HuH-7 (cell line): ENCODE measurements around the gene CDK2.
"Not testable (repeated sequence)": the region's sequence is repeated elsewhere in the genome, so short reads cannot be mapped to it uniquely, and the experiment has no call there.

Source experiments
- DNase-seq: peaks from one replicate; pipeline ENCODE4 v3.0.0; 2011; ENCODE audit warnings: low spot score

CDK2 gene

DNA sequence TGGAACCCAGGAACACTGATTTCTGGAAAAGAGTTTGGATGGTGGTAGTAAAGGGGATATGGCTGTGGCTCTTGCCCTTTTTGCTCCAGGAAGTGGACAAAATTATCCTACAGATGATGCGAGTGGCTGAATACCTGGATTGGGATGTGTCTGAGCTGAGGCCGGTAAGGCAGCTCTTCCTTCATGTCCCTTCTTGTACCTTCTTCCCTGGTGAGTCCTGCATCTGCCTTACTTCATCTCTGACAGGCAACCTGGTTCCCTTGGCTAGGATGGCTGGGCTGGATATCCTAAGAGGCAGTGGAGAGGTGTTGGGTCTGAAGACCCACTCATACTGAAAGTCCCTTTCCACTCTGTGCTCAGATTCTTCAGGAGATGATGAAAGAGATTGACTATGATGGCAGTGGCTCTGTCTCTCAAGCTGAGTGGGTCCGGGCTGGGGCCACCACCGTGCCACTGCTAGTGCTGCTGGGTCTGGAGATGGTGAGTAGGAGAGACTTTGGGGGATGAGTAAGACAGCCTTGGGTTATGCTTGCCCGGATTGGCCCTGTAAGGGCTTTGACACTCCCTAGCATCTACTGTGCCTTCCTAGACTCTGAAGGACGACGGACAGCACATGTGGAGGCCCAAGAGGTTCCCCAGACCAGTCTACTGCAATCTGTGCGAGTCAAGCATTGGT lies 27.7 kb upstream of the CDK2 start:
- no peak for DNase-seq

GRCh38 chr12:55940065-55940732 lies 26.4 kb upstream of the CDK2 start:
- DNase-seq = peak; percentile 92

DNA sequence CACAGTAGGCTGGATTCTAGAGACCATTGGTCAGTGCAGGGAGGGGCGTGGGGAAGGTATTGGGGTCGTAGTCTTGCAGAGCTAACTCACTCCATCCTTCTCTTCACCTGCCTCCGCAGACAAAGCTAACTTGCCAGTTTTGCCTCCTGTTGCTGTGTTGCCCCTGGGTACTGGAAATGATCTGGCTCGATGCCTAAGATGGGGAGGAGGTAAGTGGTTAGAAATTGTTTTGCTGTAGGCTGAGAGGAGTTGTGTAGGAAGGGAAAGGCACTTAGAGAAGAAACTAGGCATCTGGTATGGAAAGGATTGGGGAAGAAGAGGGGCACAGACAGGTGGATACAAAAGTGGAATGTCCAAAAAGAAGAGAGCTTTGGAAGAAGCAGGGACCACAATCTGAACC lies 24.6 kb upstream of the CDK2 start:
- no peak for DNase-seq

DNA sequence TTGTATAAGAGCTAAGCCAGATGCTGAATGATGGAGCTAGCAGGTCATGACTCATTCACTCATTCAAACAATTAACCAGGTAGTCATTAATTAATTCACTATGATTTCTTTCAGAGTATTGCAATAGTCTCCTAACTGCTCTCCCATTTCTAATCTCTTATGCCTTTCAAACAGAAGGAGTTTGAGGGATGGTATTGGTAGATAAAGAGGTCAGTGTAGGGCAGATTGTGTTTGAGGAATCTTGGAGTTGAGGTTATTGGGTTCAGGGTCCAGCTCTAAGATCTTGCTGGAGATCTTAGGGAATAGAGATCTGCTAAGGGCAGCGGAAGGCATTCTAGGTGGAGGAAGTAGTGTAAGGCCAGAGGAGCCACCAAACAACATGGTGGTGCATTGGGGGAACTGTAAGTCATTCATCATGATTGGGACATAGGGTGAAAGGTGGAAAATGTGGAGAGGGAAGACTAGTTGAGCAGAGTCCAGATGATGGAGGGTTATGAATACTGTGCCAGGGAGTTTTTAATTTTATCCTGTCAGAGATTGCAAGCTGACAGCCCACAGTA lies 24.0 kb upstream of the CDK2 start:
- DNase-seq = no peak

DNA sequence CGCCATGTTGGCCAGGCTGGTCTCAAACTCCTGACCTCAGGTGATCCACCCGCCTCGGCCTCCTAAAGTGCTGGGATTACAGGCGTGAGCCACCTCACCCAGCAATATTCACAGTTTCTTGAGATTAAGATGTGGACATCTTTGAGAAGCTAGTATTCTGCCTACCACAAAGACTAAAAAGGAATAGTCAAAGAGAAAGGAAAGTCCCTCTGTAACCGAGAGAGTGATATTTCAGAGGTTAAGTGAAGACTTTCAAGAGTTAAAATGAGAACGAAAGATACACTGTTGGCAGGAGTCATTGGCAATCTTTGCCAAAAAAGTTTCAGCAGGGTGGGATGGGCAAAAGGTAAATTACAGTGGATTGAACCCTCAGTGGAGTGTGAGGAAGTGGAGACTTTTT lies 20.1 kb upstream of the CDK2 start:
- no peak for DNase-seq

- no peak for DNase-seq
These were observed 11.3 kb upstream of the CDK2 start for GRCh38 chr12:55955344-55955743.

DNA sequence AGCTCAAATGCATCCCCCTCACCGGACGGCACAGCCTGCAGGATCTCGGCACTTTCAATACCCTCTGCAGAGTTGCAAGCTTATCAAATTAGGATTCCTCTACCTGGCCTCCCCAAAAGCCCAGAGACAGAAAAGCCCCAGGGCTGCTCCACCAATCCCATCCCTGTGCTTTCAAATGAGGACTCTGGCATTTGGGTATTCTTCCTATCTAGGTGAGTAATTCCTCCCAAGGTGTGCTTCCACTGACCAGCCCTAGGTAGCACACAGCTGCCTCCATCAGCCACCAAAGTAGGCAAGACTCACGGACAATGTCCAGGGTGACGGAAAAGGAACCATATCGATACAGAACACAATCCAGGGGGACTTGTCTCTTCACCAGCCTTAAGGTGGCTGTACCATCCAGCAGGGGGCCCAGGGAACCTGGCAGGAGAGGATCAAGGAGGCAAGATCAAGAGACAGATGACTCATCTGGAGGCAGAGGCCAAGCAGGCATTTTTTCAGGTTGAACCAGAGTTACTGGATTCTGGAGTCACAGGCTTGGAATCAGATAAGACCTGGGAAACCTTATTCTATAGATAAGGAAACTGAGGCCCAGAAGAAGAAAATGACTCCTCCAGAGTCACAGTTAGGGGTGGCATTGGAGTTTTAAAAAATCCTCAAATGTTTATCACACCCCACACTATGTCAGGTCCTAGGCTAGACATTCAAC lies 10.7 kb upstream of the CDK2 start:
- DNase-seq = peak; percentile 29

GRCh38 chr12:55957106-55957859 lies 9.3 kb upstream of the CDK2 start:
- no peak for DNase-seq

- DNase-seq = no peak
These were observed 2.9 kb upstream of the CDK2 start for GRCh38 chr12:55963760-55964159.

DNA sequence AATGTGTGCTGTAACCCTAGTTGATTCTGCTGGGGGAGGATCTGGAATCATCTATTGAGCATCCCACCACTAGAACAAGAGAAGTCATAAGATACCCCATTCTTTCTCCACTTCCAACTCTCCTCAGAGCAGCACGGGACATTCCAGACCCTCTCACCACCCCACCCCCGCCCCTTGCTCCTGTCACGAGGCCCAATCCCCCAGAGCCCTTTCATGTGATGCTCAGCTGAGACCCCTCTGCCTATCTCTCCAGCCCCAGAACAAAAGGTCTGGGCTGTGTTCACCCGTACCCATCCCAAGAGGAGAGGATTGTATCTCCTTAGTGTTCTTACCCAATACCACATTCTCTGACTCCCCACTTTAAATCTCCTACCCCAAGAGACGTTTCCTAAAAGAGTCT lies 1.4 kb upstream of the CDK2 start:
- DNase-seq = no peak

DNA sequence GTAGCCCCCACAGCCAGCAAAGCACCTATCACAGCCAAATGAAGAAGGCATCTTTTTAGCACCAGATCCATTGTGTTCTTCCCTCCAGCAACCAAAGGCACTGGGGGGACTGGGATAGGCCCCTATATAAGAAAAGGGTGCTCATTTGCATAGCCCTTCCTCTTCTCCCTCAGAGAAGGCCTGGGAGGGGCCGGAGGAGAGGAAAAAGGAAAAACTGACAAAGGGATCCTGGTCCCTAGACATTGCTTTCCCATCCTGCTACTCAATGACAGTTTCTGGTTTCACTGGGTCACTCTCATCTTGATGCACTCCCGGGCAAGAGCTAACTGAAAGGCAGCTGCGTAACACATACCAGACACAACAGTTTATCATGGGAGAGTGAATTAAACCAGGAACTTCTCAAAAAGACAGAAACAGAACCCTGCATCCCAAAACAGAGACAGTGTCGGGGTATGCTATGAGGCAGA lies 656 bp upstream of the CDK2 start, which contains the start of gene PMEL:
PMEL (minus strand) TSS at position 102 of the 467 bp plus-strand sequence; CDS start at position 71, 31 bp downstream.
- peak; percentile 28 for DNase-seq

GRCh38 chr12:55969356-55969755 lies 2.7 kb downstream of the CDK2 start:
- no peak for DNase-seq

GRCh38 chr12:55970775-55971174 lies 4.1 kb downstream of the CDK2 start:
- no peak for DNase-seq

- peak; percentile 26 for DNase-seq
These were observed 5.4 kb downstream of the CDK2 start for GRCh38 chr12:55972042-55972441.

DNA sequence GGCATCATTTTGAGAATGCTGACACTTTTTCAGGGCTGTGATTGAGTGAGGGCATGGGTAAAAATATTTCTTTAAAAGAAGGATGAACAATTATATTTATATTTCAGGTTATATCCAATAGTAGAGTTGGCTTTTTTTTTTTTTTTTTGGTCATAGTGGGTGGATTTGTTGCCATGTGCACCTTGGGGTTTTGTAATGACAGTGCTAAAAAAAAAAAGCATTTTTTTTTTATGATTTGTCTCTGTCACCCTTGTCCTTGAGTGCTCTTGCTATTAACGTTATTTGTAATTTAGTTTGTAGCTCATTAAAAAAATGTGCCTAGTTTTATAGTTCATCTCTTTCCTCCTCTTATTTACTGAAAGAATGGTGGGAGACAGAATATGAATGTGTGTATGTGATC lies 5.8 kb downstream of the CDK2 start:
- no peak for DNase-seq

DNA sequence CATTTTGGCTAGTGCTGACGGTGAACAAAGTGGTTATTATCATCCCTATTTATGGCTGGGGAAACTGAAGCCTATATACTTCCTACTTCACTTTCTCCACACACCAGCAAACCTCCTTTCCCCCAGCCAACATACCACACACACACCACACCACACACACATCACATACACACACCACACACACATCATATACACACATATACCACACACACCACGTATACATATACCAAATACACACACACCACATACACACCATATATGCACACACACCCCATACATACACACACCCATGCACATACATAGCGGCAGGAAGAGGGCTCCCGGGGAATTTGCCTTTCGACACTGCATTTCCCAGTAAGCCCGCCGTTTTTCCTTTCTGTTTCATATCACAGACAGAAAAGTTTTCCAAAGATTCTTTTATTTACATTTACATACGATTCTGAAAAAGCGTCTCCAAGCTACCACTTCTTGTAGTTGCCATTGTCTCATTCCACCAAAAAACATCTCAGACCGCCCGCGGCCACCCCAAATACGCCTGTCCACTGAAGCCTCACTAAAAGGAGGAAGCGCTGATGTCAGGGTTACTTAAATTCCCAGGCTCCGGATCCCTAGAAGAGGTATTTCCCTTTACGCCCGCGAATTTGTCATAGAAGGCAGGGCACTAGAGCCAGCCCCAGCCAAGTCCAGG lies 6.4 kb downstream of the CDK2 start:
- DNase-seq = no peak

DNA sequence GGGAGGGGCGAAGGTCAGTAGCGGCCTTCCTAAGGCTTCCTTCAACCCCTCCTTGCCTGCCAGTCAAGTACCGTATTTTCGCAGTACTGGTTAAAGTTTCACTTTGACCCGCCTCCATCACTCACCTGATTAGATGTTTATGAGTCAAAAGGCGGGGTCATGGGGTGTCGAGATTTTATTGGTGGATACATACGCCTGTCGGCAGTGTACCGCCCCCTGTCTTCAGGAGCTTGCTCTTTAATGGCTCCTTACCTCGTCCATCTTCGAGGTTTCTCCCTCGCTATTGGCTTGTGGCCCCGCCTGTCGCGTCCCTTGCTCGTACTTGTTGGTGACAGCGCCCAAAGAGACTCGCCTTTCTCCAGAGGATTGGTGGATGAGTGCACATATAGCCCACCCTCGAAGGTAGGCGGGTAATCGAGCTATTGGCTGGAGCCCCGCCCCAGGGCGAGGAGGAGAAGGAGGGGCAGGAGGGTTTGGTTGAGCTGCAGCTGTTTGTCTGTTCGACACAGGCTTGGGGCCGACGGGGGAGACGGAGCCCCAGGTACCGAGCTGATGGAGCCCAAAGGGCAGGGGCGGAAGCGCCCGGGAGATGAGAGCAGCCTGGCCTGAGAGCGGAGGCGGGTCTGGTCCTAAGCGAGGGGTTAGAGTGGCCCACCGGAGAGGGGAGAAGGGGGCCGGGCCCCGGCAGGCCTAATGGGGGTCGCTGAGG lies 7.1 kb downstream of the CDK2 start, which contains the start of gene RAB5B:
RAB5B (plus strand) TSS at position 480 of the 709 bp plus-strand sequence. CDS start 12,883 bp downstream, outside the sequence.
- peak; percentile 93 for DNase-seq

- peak; percentile 60 for DNase-seq
These were observed 7.7 kb downstream of the CDK2 start for GRCh38 chr12:55974308-55974730.

DNA sequence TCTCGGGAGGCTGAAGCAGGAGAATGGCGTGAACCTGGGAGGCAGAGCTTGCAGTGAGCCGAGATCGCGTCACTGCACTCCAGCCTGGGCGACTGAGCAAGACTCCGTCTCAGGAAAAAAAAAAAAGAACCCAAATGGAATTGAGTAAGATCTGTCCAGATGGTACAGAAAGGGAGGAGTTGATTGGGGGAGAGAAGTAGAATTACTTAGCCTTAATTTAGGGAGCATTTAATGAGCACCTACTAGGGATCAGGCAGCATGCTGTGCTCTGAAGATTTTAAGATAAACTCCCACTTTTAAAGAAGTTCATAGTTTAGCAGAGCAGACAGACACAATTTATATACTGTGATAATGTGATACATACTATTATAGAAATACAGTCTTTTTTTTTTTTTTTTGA lies 11.8 kb downstream of the CDK2 start:
- DNase-seq = no peak

GRCh38 chr12:55979069-55979468 lies 12.4 kb downstream of the CDK2 start:
- no peak for DNase-seq

- not testable (repeated sequence) for DNase-seq
These were observed 15.3 kb downstream of the CDK2 start for GRCh38 chr12:55981882-55982281.
